DMS 273 (cell line): ENCODE data around the gene VSTM5.
A peak's percentile ranks its signal among the peaks of the same experiment; 100 is the strongest.
"Not testable (repeated sequence)": the region's sequence is repeated elsewhere in the genome, so short reads cannot be mapped to it uniquely, and the experiment has no call there.

ENCODE experiments used
- DNase-seq: peaks from one replicate; lab custom pipeline; 2025; ENCODE audit not compliant: unreplicated experiment; lab: John Stamatoyannopoulos, UW

Gene VSTM5

GRCh38 chr11:93801366-93801765, 49.1 kb downstream of the VSTM5 start:
- no peak for DNase-seq

GRCh38 chr11:93796441-93797231, 53.8 kb downstream of the VSTM5 start:
- DNase-seq: no peak

GRCh38 chr11:93791493-93791892, 58.9 kb downstream of the VSTM5 start:
- no peak for DNase-seq

- peak; percentile 40 for DNase-seq
Observed at GRCh38 chr11:93784935-93785360, 65.5 kb downstream of the VSTM5 start.

GRCh38 chr11:93784145-93784934, 66.1 kb downstream of the VSTM5 start, which contains the start of gene MED17:
TSS of gene MED17 (plus strand) at chr11:93784282. CDS start at chr11:93784514, 232 bp downstream.
- DNase-seq: peak; percentile 95

GRCh38 chr11:93783765-93784144, 66.7 kb downstream of the VSTM5 start:
- no peak for DNase-seq

- DNase-seq: no peak
Observed at GRCh38 chr11:93783362-93783761, 67.1 kb downstream of the VSTM5 start.

GRCh38 chr11:93775289-93775688, 75.1 kb downstream of the VSTM5 start:
- DNase-seq: peak; percentile 47

- DNase-seq: not testable (repeated sequence)
Observed at GRCh38 chr11:93774560-93774959, 75.9 kb downstream of the VSTM5 start.

- no peak for DNase-seq
Observed at GRCh38 chr11:93773601-93774200, 76.7 kb downstream of the VSTM5 start.

GRCh38 chr11:93773045-93773477, 77.4 kb downstream of the VSTM5 start:
- DNase-seq: no peak

- DNase-seq: no peak
Observed at GRCh38 chr11:93772123-93772522, 78.3 kb downstream of the VSTM5 start.

GRCh38 chr11:93770160-93770559, 80.3 kb downstream of the VSTM5 start:
- DNase-seq: no peak
